ENCODE measurements around the gene GABRA4. TPM values are rescaled to one million over a fixed set of nuclear protein-coding genes. Genes with fewer than 3 reads are reported as not detected.

The GABRA4 gene
- total RNA-seq (0.11 TPM), polyA plus RNA-seq (not detected)

GRCh38 chr4:46993075-46994006 is at the start of gene GABRA4:
GABRA4 (minus strand) TSS chr4:46993581; CDS start chr4:46993424, 157 bp downstream.
- no peaks in the 10 kb centered on the region for H3K4me1 ChIP-seq (ENCODE audit: insufficient read depth)
- no peaks in the 10 kb centered on the region for H3K36me3 ChIP-seq (ENCODE audit: insufficient read depth)
- no peak within 1 kb of the TSS for H3K27ac ChIP-seq (ENCODE audit: low read depth)
- DNase-seq (ENCODE audit: extremely low spot score), result no peak
- WGBS, result under 1% methylated on average over 67 of the region's 67 CpGs
- H3K4me3 ChIP-seq (ENCODE audit: low read depth, low read length), result no peak within 1 kb of the TSS

DNA sequence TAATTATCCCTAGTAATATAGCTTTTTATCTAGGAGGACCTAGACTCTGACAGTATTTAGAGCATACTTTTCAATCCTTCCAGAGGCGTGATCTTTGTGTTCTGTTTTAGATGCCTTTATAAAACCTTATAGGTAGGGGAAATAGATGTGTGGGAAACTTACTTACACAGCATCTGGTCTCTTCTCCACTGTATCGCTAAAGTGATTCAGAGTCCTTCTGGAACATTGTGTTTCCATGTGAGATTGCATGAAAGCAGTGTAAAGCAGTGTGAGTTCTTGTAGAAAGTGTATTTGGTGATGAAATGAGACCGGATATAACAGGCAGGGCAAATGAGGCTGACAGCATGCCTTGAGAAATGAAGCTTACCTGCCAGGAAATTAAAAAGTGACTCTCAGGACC is 47.4 kb upstream of the GABRA4 start:
- no peak overlapping the region for H3K27ac ChIP-seq (ENCODE audit: low read depth)
- no peaks in the 10 kb centered on the region for H3K4me1 ChIP-seq (ENCODE audit: insufficient read depth)
- no peaks in the 10 kb centered on the region for H3K36me3 ChIP-seq (ENCODE audit: insufficient read depth)
- 86% methylated on average over 3 of the region's 3 CpGs for WGBS
- H3K4me3 ChIP-seq (ENCODE audit: low read depth, low read length), result no peak overlapping the region
- no peak for DNase-seq (ENCODE audit: extremely low spot score)

GRCh38 chr4:47038263-47038662 is 44.9 kb upstream of the GABRA4 start:
- 72% methylated on average over 1 of the region's 1 CpG for WGBS
- H3K27ac ChIP-seq (ENCODE audit: low read depth), result no peak overlapping the region
- no peaks in the 10 kb centered on the region for H3K36me3 ChIP-seq (ENCODE audit: insufficient read depth)
- no peak for DNase-seq (ENCODE audit: extremely low spot score)
- no peak overlapping the region for H3K4me3 ChIP-seq (ENCODE audit: low read depth, low read length)
- no peaks in the 10 kb centered on the region for H3K4me1 ChIP-seq (ENCODE audit: insufficient read depth)

- peak; percentile 21 for DNase-seq (ENCODE audit: extremely low spot score)
- H3K4me1 ChIP-seq (ENCODE audit: insufficient read depth), result no peaks in the 10 kb centered on the region
- no peaks in the 10 kb centered on the region for H3K36me3 ChIP-seq (ENCODE audit: insufficient read depth)
- WGBS, result 3% methylated on average over 47 of the region's 47 CpGs
- H3K27ac ChIP-seq (ENCODE audit: low read depth), result no peak overlapping the region
- H3K4me3 ChIP-seq (ENCODE audit: low read depth, low read length), result no peak overlapping the region
Measured at GRCh38 chr4:47032405-47033106, 39.2 kb upstream of the GABRA4 start.

DNA sequence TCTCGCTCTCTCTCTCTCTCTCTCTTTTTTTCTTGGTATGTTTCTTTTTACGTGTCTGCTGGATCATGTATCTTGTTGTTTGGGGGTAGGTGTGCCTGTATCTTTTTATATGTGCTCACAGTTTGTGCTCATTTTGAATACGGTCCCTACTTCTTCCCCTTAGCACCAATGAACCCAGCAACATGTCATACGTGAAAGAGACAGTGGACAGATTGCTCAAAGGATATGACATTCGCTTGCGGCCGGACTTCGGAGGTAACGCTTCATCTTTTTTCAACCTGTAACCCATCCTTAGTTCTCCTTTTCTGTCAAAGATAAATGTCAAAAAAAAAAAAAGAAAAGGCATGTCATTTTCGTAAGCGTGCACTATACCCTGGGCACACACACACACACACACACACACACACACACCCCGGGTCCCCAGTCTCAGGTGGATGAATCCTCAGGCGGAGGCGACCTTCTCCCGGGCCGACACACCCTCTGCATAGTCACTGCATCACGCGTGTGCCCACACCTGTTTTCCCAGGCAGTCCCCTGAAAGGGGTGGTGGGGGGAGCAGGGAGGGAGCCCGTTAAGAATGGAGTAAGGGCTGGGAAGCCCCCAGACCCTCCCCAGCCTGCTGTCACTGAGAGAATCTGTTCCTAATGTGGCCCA is 38.5 kb upstream of the GABRA4 start:
- H3K36me3 ChIP-seq (ENCODE audit: insufficient read depth), result no peaks in the 10 kb centered on the region
- H3K27ac ChIP-seq (ENCODE audit: low read depth), result no peak overlapping the region
- no peak overlapping the region for H3K4me3 ChIP-seq (ENCODE audit: low read depth, low read length)
- 1% methylated on average over 19 of the region's 19 CpGs for WGBS
- no peak for DNase-seq (ENCODE audit: extremely low spot score)
- no peaks in the 10 kb centered on the region for H3K4me1 ChIP-seq (ENCODE audit: insufficient read depth)

DNA sequence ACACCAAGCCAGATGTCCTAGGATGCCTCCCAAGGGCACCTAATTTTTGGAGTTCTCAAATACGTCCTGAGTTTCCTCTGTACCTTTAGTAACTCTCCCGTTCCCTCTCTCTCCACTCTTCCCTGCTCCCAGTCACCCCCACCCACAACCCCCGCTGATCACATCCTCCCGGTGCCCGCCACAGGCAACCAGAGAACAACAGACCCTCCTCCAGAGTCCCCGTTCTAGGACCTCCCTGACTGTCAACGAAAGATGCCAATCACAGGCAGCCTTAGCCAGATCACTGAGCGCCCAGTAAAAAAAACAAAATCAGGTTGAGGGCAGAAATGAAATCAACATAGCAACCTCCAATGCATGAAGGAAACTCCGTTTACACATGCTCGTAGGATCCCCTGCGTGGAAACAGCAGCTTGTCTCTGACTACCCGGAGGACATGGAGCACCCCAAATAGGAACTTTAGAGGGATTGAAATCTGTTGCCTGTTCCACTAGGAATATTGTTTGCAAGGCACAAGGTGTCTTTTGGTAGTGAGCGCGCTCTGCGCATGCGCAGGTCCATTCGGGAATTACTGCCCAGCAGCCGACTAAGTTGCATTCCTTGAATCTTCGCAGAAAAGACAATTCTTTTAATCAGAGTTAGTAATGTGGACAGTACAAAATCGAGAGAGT is 37.8 kb upstream of the GABRA4 start, which contains the start of gene GABRB1:
GABRB1 (plus strand) TSS at position 557 of the 668 bp plus-strand sequence.
- no peak within 1 kb of the TSS for H3K27ac ChIP-seq (ENCODE audit: low read depth)
- H3K4me3 ChIP-seq (ENCODE audit: low read depth, low read length), result no peak within 1 kb of the TSS
- 3% methylated on average over 20 of the region's 20 CpGs for WGBS
- peak; percentile 31 for DNase-seq (ENCODE audit: extremely low spot score)
- H3K4me1 ChIP-seq (ENCODE audit: insufficient read depth), result no peaks in the 10 kb centered on the region
- no peaks in the 10 kb centered on the region for H3K36me3 ChIP-seq (ENCODE audit: insufficient read depth)

DNA sequence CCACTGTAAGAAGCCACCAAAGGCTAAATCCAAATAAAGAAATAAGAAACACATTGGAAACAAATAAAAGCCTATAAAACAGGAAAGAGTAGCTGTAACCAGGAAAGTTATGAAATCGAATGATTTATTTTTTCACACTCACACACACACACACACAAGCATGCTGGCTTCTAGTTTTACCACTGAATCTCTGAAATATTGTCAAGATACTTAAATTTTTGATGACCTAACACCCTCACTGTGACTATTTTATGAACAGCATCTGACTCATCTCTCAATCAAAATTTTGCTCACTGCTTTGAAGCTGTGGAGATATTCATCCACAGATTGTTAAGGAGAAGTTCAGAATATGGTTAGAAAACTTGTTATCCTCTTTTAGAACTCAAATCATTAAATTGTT is 24.1 kb upstream of the GABRA4 start:
- no peaks in the 10 kb centered on the region for H3K36me3 ChIP-seq (ENCODE audit: insufficient read depth)
- H3K4me3 ChIP-seq (ENCODE audit: low read depth, low read length), result no peak overlapping the region
- no peaks in the 10 kb centered on the region for H3K4me1 ChIP-seq (ENCODE audit: insufficient read depth)
- no peak for DNase-seq (ENCODE audit: extremely low spot score)
- 77% methylated on average over 1 of the region's 1 CpG for WGBS
- no peak overlapping the region for H3K27ac ChIP-seq (ENCODE audit: low read depth)

GRCh38 chr4:47017081-47017480 is 23.7 kb upstream of the GABRA4 start:
- Histone ChIP-seq H3K4me3 (ENCODE audit: low read depth, low read length) (no peak overlapping the region), H3K36me3 (ENCODE audit: insufficient read depth) (no peaks in the 10 kb centered on the region), H3K4me1 (ENCODE audit: insufficient read depth) (no peaks in the 10 kb centered on the region), H3K27ac (ENCODE audit: low read depth) (no peak overlapping the region)
- 56% methylated on average over 4 of the region's 4 CpGs for WGBS
- DNase-seq (ENCODE audit: extremely low spot score), result no peak

GRCh38 chr4:47013373-47013772 is 20.0 kb upstream of the GABRA4 start:
- Histone ChIP-seq H3K4me1 (ENCODE audit: insufficient read depth) (no peaks in the 10 kb centered on the region), H3K27ac (ENCODE audit: low read depth) (no peak overlapping the region), H3K36me3 (ENCODE audit: insufficient read depth) (no peaks in the 10 kb centered on the region), H3K4me3 (ENCODE audit: low read depth, low read length) (no peak overlapping the region)
- WGBS, result 72% methylated on average over 3 of the region's 3 CpGs
- DNase-seq (ENCODE audit: extremely low spot score), result no peak

GRCh38 chr4:47012676-47013075 is 19.3 kb upstream of the GABRA4 start:
- no peaks in the 10 kb centered on the region for H3K4me1 ChIP-seq (ENCODE audit: insufficient read depth)
- H3K27ac ChIP-seq (ENCODE audit: low read depth), result no peak overlapping the region
- no peak for DNase-seq (ENCODE audit: extremely low spot score)
- no peak overlapping the region for H3K4me3 ChIP-seq (ENCODE audit: low read depth, low read length)
- H3K36me3 ChIP-seq (ENCODE audit: insufficient read depth), result no peaks in the 10 kb centered on the region

GRCh38 chr4:47010912-47011446 is 17.6 kb upstream of the GABRA4 start:
- Histone ChIP-seq H3K36me3 (ENCODE audit: insufficient read depth) (no peaks in the 10 kb centered on the region), H3K27ac (ENCODE audit: low read depth) (no peak overlapping the region), H3K4me1 (ENCODE audit: insufficient read depth) (no peaks in the 10 kb centered on the region), H3K4me3 (ENCODE audit: low read depth, low read length) (no peak overlapping the region)
- no peak for DNase-seq (ENCODE audit: extremely low spot score)
- WGBS, result 46% methylated on average over 2 of the region's 2 CpGs

- no peaks in the 10 kb centered on the region for H3K36me3 ChIP-seq (ENCODE audit: insufficient read depth)
- no peak overlapping the region for H3K27ac ChIP-seq (ENCODE audit: low read depth)
- no peak for DNase-seq (ENCODE audit: extremely low spot score)
- no peaks in the 10 kb centered on the region for H3K4me1 ChIP-seq (ENCODE audit: insufficient read depth)
- no peak overlapping the region for H3K4me3 ChIP-seq (ENCODE audit: low read depth, low read length)
Measured at GRCh38 chr4:47010347-47010911, 17.0 kb upstream of the GABRA4 start.

GRCh38 chr4:47002580-47002979 is 9.2 kb upstream of the GABRA4 start:
- Histone ChIP-seq H3K27ac (ENCODE audit: low read depth) (no peak overlapping the region), H3K36me3 (ENCODE audit: insufficient read depth) (no peaks in the 10 kb centered on the region), H3K4me3 (ENCODE audit: low read depth, low read length) (no peak overlapping the region), H3K4me1 (ENCODE audit: insufficient read depth) (no peaks in the 10 kb centered on the region)
- 70% methylated on average over 1 of the region's 1 CpG for WGBS
- no peak for DNase-seq (ENCODE audit: extremely low spot score)

Data from urinary bladder (tissue), 4 donors.